Esophagus squamous epithelium (tissue), 4 donors: Measurements from ENCODE around the gene S100G.
"Not testable (repeated sequence)": the region's sequence is repeated elsewhere in the genome, so short reads cannot be mapped to it uniquely, and the experiment has no call there.

Source experiments
- CTCF ChIP-seq, 6 experiments: fragments of 450-650 bp in 4 of 6; fragments of 200-600 bp in 2 of 6; sonication (generic) in 2 of 6; IDR thresholded peaks; one replicate each; pipeline ENCODE4 v1.5.1; 2016 to 2019; ENCODE audit warnings: antibody characterized with exemption in 6 of 6, mild to moderate bottlenecking in 4 of 6, moderate library complexity in 4 of 6
- POLR2A ChIP-seq, 4 donors: fragments of 450-650 bp; IDR thresholded peaks; one replicate each; pipeline ENCODE4 v1.6.1; 2017; ENCODE audit warnings: antibody characterized with exemption in 4 of 4, mild to moderate bottlenecking in 4 of 4, moderate library complexity in 3 of 4

GRCh38 chrX:16610654-16611053 is 39.3 kb upstream of the S100G start:
- not testable (repeated sequence) for TF ChIP-seq CTCF, POLR2A (IDR thresholded peaks at IDR 0.05)
